ENCODE measurements around the gene MYL1. TPM values are rescaled to one million over a fixed set of nuclear protein-coding genes. Genes with fewer than 3 reads are reported as not detected.

The MYL1 gene
- total RNA-seq, 4 donors from 2014 or later, result 0.49 TPM; not detected in 3

GRCh38 chr2:210324906-210325305, 9.9 kb upstream of the MYL1 start:
- DNase-seq (ENCODE audit: low spot score in 2 of 2), result no peak
- no peak for TF ChIP-seq POLR2A (IDR thresholded peaks at IDR 0.05)
- TF ChIP-seq CTCF (IDR thresholded peaks at IDR 0.05), result no peak
- intact Hi-C loops (cut with DNase I; ENCODE audit: low total_unique reads), result no loop called here
- H3K4me3 ChIP-seq (ENCODE audit: low read depth, poor library complexity, severe bottlenecking), result no peak overlapping the region
- WGBS, 2 donors, result 80 to 84% methylated on average over 9 of the region's 9 CpGs

GRCh38 chr2:210324458-210324857, 9.5 kb upstream of the MYL1 start:
- H3K4me3 ChIP-seq (ENCODE audit: low read depth, poor library complexity, severe bottlenecking), result no peak overlapping the region
- TF ChIP-seq POLR2A (IDR thresholded peaks at IDR 0.05) (no peak), CTCF (IDR thresholded peaks at IDR 0.05) (no peak)
- intact Hi-C loops (cut with DNase I; ENCODE audit: low total_unique reads), result no loop called here
- DNase-seq (ENCODE audit: low spot score in 2 of 2), result no peak
- WGBS, 2 donors, result 62 to 73% methylated on average over 4 of the region's 4 CpGs

GRCh38 chr2:210323003-210323402, 8.0 kb upstream of the MYL1 start:
- no peak overlapping the region for H3K4me3 ChIP-seq (ENCODE audit: low read depth, poor library complexity, severe bottlenecking)
- no peak for TF ChIP-seq POLR2A (IDR thresholded peaks at IDR 0.05)
- no peak for TF ChIP-seq CTCF (IDR thresholded peaks at IDR 0.05)
- no peak for DNase-seq (ENCODE audit: low spot score in 2 of 2)
- intact Hi-C loops (cut with DNase I; ENCODE audit: low total_unique reads), result no loop called here
- 84 to 85% methylated on average over 4 of the region's 4 CpGs for WGBS, 2 donors

GRCh38 chr2:210318891-210319290, 3.9 kb upstream of the MYL1 start:
- whole genome bisulfite sequencing, 2 donors, result 61 to 70% methylated on average over 3 of the region's 3 CpGs
- TF ChIP-seq POLR2A (IDR thresholded peaks at IDR 0.05), result no peak
- no peak for TF ChIP-seq CTCF (IDR thresholded peaks at IDR 0.05)
- H3K4me3 ChIP-seq (ENCODE audit: low read depth, poor library complexity, severe bottlenecking), result no peak overlapping the region
- no peak for DNase-seq (ENCODE audit: low spot score in 2 of 2)
- intact Hi-C loops (cut with DNase I; ENCODE audit: low total_unique reads), result no loop called here

GRCh38 chr2:210318486-210318885, 3.5 kb upstream of the MYL1 start:
- H3K4me3 ChIP-seq (ENCODE audit: low read depth, poor library complexity, severe bottlenecking), result no peak overlapping the region
- intact Hi-C loops (cut with DNase I; ENCODE audit: low total_unique reads), result no loop called here
- WGBS, 2 donors, result 53 to 59% methylated on average over 2 of the region's 2 CpGs
- TF ChIP-seq POLR2A (IDR thresholded peaks at IDR 0.05) (no peak), CTCF (IDR thresholded peaks at IDR 0.05) (no peak)
- DNase-seq (ENCODE audit: low spot score in 2 of 2), result no peak

- TF ChIP-seq POLR2A (IDR thresholded peaks at IDR 0.05) (no peak), CTCF (IDR thresholded peaks at IDR 0.05) (no peak)
- intact Hi-C loops (cut with DNase I; ENCODE audit: low total_unique reads), result no loop called here
- no peak overlapping the region for H3K4me3 ChIP-seq (ENCODE audit: low read depth, poor library complexity, severe bottlenecking)
- DNase-seq (ENCODE audit: low spot score in 2 of 2), result no peak
- WGBS, 2 donors, result 0% methylated on average over 1 of the region's 1 CpG
Observed at GRCh38 chr2:210310550-210310949, 4.4 kb downstream of the MYL1 start.
